ENCODE measurements around the gene MTRFR.
"Not testable (repeated sequence)": the region's sequence is repeated elsewhere in the genome, so short reads cannot be mapped to it uniquely, and the experiment has no call there.

Gene MTRFR

DNA sequence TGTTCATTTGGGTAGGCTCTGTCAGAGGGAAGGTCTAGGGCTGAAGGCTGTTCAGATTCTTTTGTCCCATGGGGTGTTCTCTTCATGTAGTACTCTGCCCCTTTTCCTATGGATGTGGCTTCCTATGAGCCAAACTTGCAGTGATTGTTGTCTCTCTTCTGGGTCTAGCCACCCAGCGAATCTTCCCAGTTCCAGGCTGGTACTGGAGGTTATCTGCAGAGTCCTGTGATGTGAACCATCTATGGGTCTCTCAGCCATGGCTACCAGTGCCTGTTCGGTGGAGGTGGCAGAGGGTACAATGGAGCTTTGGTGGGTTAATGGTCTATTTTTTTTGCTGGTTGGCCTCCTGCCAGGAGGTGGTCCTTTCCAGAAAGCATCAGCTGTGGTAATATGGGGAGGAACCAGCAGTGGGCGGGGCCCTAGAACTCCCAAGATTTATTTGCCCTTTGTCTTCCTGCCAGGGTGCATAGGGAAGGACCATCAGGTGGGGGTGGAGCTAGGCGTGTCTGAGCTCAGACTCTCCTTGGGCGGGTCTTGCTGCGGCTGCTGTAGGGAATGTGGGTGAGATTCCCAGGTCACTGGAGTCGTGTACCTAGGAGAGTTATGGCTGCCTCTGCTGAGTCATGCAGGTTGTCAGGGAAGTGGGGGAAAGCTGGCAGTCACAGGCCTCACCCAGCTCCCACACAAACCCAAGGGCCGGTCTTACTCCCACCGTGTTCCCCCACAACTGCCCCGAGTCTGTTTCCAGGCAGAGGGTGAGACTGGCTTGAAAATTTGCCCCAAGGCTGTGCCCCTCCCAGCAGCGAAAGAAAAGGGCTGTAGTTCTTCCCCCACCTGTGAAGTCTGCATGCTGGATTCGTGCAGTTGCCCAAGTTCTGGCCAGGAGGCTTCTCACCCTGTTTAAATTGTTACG is 17.5 kb downstream of the MTRFR start:
- no peak for DNase-seq

DNA sequence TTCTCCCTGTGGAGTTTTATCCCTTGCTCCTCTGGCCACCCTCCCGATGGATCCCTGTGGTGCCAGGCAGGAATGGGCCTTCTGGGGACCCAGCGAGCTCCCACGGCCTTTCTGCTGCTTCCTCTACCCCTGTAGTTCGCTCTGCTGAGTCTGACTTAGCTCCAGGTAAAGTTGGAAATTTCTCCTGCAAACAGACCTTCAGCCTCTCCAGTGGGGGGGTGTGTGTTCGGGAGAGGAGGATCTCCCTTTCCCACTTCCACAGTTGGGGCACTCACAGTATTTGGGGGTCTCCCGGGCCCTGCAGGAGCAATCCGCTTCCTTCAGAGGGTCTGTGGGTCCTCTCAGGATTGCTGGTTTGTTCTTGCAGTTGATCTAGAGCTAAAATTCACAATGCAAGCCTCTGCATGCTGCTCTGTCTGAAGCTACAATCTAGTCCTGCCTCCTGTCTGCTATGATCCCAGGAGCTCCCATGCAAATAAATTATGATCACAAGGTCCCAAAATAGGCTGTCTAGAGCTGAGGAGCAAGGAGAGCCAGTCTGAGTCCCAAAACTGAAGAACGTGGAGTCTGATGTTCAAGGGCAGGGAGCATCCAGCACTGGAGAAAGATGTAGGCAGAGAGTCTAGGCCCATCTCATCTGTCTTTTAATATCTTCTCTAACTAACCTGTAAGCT is 18.3 kb downstream of the MTRFR start:
- DNase-seq = no peak

DNA sequence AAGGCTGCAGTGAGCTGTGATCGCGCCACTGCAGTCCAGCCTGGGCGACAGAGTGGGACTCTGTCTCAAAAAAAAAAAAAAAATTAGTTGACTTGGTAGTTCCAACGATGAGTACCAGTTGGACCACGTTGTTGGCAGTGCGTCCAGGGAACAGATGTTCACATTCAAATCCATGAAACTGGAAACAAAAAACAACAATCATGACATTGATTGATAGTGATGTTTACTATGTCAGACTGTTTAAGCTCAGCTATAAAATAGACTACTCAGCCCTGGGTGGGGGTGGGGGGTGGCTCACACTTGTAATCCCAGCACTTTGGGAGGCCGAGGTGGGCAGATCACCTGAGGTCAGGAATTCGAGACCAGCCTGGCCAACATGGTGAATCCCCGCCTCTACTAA is 19.1 kb downstream of the MTRFR start:
- DNase-seq = not testable (repeated sequence)

DNA sequence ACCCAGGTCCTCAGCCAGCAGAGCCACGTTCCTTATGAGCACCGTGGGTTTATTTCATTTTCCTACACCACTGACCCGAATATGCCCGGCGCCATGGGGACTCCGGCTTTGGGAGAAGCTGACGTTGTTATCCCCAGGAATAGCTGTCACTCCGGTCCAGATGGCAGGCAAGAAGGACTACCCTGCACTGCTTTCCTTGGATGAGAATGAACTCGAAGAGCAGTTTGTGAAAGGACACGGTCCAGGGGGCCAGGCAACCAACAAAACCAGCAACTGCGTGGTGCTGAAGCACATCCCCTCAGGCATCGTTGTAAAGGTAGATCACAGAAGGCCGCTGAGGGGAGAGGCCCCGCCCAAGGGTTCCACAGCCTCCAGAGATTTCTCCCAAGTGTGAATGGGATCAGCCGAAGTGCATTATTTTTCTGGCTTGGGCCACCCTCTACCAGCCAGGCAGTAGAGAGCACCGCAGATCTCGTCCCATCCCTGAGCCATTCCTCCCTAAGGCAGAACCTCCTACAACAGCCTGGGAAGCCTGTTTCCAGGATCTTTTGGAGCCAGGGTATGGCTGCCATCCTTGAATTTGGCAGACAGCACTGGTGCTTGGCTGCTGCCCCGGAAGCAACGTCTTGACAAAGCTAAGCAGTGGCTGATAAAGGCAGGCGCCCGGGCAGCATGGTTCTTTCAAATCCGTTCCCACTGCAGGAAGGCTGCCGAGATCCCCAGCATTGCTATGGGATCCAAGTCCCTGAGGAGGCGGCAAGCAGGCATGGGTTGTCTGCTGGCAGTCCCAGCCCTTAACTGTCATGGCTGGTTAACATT is 20.6 kb downstream of the MTRFR start:
- DNase-seq = no peak

DNA sequence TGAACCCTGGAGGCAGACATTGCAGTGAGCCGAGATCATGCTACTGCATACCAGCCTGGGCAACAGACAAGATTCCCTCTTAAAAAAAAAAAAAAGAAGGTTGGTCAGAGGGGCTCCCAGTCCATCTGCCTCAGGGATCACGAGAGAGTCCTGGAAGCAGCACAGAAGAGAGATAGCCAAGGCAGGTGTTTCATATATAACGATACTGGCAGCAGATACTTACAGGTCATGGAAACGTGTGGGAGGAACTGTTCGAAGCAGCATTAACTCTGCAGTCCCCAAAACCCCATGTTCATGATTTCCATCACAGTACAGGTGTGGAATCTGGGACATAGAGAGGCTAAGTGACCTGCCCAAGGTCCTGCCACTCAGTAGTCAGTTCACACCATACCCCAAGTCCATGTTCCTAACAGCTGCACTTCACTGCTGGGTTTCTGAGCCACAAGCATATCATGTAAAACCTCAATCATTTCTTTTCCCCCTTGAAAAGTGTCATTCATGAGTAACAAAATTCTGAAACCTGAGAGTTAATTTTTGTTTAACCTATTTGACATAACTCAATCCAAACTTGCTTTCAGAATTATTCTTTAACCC is 21.7 kb downstream of the MTRFR start:
- DNase-seq = no peak

DNA sequence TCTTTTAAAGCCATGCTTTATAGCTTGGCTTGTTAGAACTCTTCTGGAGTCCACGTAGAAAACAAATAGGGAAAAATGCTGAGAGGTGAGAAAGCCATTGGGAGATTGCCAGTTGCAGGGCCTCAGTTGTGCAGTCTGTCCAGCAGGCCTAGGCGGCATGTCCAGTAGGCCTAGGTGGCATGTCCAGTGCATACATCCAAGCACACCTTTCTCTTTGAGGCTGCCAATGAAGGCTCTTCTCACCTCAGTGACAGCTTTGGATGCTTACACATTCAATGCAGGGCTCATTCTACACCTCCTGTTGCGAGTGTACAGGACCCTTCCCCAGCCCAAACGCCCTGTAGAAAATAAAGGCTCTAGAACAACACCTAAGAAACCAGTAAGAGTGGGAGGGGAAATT is 25.4 kb downstream of the MTRFR start:
- DNase-seq = no peak

DNA sequence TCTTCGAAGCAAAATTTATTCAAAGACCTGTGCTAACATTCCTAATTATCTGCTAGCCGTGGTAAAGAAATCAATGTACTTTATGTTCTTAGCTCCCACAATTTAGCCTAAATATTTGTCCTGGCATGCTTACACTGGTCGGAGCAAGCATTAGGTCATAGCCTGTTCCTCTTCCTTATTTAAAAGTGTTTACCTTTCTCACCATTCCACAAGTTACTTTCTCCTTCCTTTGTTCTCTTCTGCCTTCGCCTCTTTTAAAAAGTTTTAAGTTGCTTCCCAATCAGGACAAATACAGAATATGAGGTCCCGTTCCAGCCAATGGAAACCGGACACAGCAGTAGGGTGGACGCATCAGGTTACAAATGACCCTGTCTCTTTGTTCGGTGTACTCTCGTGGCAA is 26.8 kb downstream of the MTRFR start:
- no peak for DNase-seq

DNA sequence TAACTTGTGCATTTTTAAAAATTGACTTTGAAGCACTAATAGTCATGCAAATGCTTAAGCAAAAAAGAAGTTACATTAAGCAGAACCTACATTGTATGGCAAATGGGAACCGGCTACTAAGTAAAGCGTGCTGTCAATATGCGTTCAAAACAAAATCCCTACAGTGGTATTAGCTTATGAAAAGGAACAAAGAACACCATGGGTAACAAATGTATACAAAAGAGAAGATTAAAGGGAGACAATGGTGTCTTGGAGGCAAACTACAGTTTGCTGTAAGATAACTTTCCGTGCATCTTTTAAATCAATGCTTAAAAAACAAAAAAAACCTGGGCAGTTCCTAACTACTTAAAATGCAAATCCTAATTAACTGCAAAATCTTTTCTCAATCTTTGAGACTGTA is 28.0 kb downstream of the MTRFR start:
- DNase-seq = no peak

DNA sequence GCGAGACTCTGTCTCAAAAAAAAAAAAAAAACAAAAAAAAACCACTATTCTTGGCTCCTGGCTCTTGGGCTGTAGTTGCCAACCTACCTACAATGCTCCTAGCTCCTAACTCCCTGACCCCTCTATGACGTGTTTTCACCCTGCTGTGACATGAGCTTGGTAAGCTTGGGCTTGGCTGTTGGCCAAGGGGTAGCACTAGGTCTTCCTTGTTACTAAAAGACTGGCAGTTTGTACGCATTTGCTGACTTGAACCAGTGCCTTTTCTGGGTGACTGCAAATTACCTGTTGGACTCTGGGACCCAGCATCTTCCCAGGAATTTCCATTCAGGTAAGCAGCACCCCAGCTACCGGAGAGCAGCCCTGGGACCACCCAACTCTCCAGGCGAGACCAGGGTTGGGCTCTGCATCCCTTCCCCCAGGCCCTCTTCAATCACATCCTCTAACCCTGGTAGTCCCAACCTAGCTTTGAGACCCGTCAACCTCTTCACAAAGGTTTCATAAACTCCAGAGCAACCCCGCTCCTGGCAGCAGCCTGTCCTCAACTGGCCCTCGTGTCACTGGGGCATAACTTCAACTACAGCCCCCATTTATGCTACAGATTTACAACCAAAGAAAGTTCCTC is 30.1 kb downstream of the MTRFR start:
- DNase-seq = no peak

DNA sequence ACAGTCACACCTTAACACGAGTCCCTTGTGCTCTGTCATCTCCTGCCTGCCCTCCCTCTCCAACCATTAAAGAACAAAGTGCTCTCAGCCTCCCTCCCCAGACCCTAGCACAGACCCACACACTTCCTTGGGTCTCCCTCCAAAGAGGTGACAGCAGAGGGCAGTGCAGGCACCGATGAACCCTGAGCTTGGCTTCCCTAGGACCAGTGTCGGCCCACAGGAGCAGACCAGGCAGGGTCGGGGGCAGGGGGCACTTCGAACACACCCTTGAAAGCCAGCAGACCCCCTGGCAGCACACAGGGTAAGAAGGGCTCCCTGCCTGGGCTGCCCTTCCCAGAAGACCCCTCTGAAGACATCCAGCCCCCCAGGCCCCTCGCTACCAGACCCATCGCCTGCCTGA is 31.4 kb downstream of the MTRFR start:
- no peak for DNase-seq

DNA sequence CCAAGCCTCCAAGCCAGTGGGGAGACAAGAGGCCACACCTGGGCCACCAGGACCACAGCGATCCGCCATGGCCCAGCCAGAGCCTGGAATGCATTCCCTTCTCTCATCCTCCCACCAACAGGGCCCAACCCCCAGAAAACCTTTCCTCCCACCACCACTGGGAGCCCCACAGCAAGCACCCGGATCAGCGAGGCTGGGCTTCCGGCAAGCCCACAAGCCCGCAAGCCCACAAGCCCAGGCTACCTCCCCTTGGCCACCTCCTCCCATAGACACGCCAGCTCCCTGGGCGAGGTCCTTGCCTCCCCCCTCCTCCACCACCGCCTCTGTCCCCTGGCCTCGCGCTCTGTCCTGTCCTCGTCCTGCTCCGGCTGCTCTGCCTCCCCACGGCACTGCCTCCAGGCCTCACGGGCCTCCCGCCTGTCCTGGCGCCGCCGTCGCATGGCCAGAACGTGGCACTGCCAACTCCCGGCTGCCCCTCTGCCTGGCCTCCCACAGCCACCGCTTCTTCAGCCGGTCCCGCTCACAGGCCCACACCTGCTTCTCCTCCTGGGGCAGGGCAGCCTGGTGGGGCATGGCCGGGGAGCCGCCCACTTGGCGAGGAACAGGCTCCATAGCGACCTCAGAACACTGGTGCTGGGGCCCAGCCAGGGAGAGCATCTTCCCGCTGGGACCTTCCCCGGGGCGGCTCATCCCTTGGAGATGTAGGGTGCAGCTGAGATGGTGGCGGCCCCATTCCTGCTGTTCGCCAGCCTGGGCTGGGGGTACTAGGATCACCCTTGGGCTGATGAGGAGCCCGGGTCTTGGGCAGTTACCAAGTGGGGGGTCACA is 32.8 kb downstream of the MTRFR start:
- DNase-seq = no peak

DNA sequence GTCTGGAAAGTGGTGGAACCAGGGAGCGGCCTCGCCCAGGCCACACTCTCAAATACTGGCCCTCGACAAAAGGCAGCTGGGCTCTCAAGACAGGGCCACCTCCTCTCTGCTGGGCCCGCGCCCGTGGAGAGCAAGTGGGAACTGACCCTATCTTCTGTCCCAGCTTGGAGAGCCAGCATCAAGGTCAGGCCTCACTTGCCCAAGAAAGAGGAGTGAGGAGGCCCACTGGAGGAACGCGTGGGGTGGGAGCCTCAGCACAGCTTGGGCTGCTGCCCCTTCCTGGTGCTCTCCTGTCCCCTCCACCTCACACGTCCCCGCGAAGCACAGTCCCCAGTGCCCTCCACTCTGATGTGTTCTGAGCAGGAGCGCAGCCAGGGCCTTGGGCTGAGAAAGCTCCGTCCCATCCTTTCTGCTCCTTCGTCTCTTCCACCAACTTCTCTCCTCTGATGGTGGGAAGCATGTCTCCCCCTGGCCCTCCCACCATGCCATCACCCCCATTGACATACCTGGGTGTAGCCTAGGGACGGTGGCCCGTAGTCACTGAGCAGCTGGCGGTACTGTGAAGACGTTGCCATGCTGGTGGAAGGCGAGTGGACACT is 33.5 kb downstream of the MTRFR start:
- DNase-seq = no peak

DNA sequence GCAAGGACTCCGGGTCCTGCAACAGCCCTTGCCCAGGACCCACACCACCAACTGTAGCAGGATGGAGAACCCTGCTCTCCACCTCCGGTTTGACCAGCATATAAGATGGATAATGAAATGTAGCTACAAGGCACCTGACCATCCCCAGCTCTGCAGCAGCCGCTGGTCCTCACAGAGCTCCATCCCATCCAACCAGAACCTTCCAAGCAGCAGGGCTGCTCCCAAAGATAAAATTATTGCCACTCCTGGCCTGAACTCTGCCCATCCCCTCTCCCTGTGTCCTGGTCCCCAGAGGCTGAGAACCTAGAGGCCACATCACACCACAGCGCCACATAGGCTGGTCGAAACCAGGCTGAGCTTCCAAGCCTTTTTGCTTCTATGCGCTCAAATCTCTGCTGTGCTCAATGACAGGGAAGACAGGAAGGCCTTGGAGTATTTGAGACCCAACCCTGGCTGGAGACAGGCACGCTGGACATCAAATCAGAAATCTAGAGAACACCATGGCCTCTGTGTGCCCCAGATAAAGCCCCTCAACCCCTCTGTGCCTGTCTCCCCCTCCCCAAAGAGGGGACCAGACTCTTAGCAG is 34.2 kb downstream of the MTRFR start:
- no peak for DNase-seq

DNA sequence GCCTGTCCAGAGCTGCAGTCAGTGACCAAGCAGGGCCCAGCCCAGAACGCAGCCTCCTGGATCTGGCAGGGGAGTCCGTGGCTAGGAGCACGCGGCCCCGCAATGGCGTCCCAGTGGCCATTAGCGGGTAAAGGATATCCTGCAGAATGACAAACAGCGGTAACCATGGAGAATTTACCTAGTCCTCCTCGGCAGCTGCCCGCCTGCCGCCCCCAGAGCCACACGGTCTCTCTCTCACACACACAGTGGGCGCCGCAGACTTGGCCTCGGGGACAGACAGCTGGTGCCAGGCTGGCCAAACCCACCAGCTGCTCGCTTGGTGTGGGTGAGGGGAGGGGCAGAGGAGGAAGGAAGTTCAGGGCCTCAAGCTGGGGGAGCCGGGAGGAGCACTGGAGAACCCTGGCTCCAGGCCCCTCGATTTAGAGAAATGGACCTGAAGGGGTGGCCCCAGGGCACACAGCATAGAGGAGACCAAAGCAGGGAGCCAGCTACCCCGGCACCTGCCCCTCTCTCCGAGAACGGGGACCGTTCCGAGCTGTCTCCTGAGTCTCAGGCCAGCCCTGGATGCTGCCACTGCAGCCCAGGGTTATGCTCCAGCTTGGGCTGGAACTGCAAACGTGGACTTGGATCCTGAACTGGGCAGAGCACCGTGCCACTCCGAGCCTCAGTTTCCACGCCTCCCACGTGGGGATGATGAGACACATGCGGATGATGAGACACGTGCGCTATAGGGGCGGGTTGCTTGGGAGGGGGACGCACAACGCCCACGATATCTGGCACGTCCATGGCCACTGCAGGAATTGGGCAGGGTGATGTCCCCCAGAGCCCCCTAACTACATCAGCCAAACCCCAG is 35.0 kb downstream of the MTRFR start:
- no peak for DNase-seq

DNA sequence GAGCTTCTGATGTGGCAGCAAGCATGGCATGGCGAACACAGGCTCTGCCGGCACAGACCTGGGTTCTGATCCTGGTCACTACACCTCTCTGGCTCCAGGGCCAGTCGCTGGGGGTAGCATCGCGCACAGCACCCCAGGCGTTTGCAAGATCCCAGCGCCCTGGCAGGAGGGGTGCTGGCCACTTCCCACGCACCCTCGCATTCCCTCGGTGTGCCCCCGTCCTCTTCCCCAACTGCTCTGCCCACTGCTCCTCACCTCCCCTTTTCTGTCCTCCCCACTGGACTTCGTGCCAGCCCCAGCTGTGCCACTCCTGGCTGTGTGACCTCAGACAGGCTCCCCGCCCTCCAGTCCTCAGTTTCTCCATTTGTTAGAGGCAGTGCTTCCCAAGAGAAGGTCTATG is 35.6 kb downstream of the MTRFR start:
- no peak for DNase-seq

DNA sequence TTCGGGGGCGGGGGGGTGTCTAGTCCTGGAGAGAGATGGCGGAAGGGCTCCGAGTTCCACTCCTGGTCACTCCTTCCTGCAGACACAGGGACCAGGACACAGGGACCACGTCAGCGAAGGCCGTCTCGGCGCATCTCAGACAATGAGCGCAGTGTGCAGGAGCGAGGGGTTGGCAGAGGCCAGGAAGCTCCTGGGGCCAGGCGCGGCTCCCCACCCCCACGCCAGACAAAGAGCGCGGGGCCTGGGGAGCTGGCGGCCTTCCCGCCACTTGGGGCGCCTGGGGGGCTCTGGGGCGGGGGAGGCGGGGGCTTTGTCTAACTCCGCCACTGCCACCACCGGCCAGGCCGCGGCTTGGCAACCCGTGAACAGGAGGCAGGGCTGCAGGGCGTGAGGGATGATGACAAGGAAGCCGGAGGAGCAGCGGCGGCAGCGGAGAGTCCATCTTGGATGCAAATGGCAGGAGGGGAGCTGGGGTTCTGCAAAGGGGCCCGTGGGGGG is 36.2 kb downstream of the MTRFR start:
- no peak for DNase-seq

DNA sequence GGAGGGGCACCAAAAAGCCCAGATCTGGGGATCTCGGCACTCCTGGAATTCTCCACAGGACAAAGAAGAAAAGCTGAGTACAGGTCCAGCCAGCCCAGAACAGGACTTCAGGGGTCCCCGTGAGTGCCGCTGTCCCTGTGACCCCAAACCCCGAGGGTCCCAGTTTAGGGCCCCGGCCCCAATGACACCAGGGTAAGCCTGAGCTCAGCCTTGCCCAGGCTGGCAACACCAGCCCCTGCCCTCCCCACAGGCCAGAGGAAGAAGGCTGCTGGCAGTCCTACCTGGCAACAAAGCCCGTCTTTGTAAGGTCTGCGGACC is 36.6 kb downstream of the MTRFR start:
- no peak for DNase-seq

DNA sequence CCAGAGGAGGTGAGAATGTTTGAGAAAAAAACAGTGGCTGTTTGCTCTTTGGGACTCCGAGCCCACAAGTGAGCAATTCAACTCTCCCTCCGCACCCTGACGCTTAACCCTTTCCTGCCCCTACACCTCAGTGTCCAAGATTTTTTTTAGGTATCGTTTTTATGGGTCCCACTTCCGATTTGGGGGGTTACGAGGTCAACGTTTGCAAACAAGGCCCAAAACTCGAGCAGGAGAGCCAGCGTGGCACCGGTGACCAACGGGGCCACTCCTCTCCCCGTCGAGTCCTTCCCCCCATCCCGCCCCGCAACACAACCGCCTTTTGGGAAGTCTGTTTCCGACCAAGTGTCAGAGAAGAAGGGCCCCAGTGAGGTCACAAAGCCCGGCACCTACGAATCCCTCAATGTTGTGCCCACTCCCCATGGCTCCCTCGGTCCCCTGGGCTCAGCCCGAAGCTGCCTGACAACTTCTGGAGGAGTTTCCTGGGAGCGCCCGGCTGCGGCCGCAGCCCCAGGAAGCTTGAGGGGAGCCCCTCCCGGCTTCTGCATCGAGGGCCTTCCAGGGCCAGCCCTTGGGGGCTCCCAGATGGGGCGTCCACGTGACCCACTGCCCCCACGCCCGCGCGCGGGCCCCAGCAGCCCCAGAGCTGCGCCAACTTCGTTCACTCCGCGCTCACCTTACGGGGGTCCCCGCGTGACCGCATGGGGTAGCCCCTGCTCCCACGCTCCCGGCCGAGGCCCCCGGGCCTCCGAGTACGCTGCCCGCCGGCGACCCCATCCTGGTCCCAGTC is 37.2 kb downstream of the MTRFR start:
- DNase-seq = no peak
